SKM-1 (cell line): ENCODE measurements around the gene GNRH2.
"Not testable (repeated sequence)": the region's sequence is repeated elsewhere in the genome, so short reads cannot be mapped to it uniquely, and the experiment has no call there.

ENCODE experiments used
- DNase-seq: peaks from one replicate; lab custom pipeline; 2025; ENCODE audit not compliant: unreplicated experiment; lab: John Stamatoyannopoulos, UW

Gene GNRH2

GRCh38 chr20:3043322-3043721 is at the start of gene GNRH2:
Gene GNRH2 (plus strand): TSS chr20:3043622. CDS start chr20:3044415, 793 bp downstream.
- DNase-seq, result no peak

GRCh38 chr20:2995796-2996195 is 47.6 kb upstream of the GNRH2 start:
- DNase-seq, result no peak

- DNase-seq, result no peak
These were observed 44.7 kb upstream of the GNRH2 start for GRCh38 chr20:2998728-2999127.

- peak; percentile 10 for DNase-seq
These were observed 42.4 kb upstream of the GNRH2 start for GRCh38 chr20:3000852-3001523.

GRCh38 chr20:3003416-3003815 is 40.0 kb upstream of the GNRH2 start:
- no peak for DNase-seq

- no peak for DNase-seq
These were observed 32.3 kb upstream of the GNRH2 start for GRCh38 chr20:3010985-3011723.

- no peak for DNase-seq
These were observed 31.7 kb upstream of the GNRH2 start for GRCh38 chr20:3011752-3012151.

GRCh38 chr20:3013771-3014170 is 29.7 kb upstream of the GNRH2 start:
- DNase-seq, result no peak

GRCh38 chr20:3014179-3014578 is 29.2 kb upstream of the GNRH2 start:
- DNase-seq, result no peak

GRCh38 chr20:3014662-3015061 is 28.8 kb upstream of the GNRH2 start:
- no peak for DNase-seq

- not testable (repeated sequence) for DNase-seq
These were observed 28.1 kb upstream of the GNRH2 start for GRCh38 chr20:3015302-3015701.

- no peak for DNase-seq
These were observed 22.1 kb upstream of the GNRH2 start for GRCh38 chr20:3021327-3021726.

- DNase-seq, result no peak
These were observed 21.6 kb upstream of the GNRH2 start for GRCh38 chr20:3021777-3022176.

- not testable (repeated sequence) for DNase-seq
These were observed 20.6 kb upstream of the GNRH2 start for GRCh38 chr20:3022559-3023490.

GRCh38 chr20:3027987-3028386 is 15.4 kb upstream of the GNRH2 start:
- no peak for DNase-seq

GRCh38 chr20:3031524-3032147 is 11.8 kb upstream of the GNRH2 start:
- DNase-seq, result no peak

GRCh38 chr20:3032624-3033023 is 10.8 kb upstream of the GNRH2 start:
- DNase-seq, result no peak

GRCh38 chr20:3037654-3038053 is 5.8 kb upstream of the GNRH2 start:
- DNase-seq, result no peak

GRCh38 chr20:3038454-3038853 is 5.0 kb upstream of the GNRH2 start:
- DNase-seq, result no peak

GRCh38 chr20:3039426-3039825 is 4.0 kb upstream of the GNRH2 start:
- DNase-seq, result no peak

GRCh38 chr20:3040086-3040485 is 3.3 kb upstream of the GNRH2 start:
- DNase-seq, result no peak
